CD4-positive, alpha-beta T cell treated with Interleukin-15 for 4 hours (primary cell): ENCODE measurements around the gene ACSBG1.

Source experiments
- DNase-seq: peaks from one replicate; pipeline ENCODE4 v3.0.0-alpha.2; 2020; ENCODE audit warnings: low spot score

ACSBG1 gene

GRCh38 chr15:78234515-78235040, at the start of gene ACSBG1:
TSS of gene ACSBG1 (minus strand) at chr15:78234565. CDS start at chr15:78234501, 64 bp downstream.
- DNase-seq = no peak

- DNase-seq = no peak
Observed at GRCh38 chr15:78282324-78282723, 48.0 kb upstream of the ACSBG1 start.

GRCh38 chr15:78280319-78281072, 46.1 kb upstream of the ACSBG1 start:
- no peak for DNase-seq

GRCh38 chr15:78276064-78276943, 41.9 kb upstream of the ACSBG1 start:
- DNase-seq = no peak

GRCh38 chr15:78274994-78275393, 40.6 kb upstream of the ACSBG1 start:
- DNase-seq = no peak

- DNase-seq = no peak
Observed at GRCh38 chr15:78272776-78273175, 38.4 kb upstream of the ACSBG1 start.

GRCh38 chr15:78272316-78272715, 38.0 kb upstream of the ACSBG1 start:
- no peak for DNase-seq

GRCh38 chr15:78266806-78267205, 32.4 kb upstream of the ACSBG1 start:
- no peak for DNase-seq

GRCh38 chr15:78266229-78266628, 31.9 kb upstream of the ACSBG1 start:
- no peak for DNase-seq

- DNase-seq = no peak
Observed at GRCh38 chr15:78265752-78266224, 31.4 kb upstream of the ACSBG1 start.

- no peak for DNase-seq
Observed at GRCh38 chr15:78265137-78265460, 30.7 kb upstream of the ACSBG1 start.

GRCh38 chr15:78264304-78265136, 30.2 kb upstream of the ACSBG1 start, which contains the start of gene DNAJA4:
TSS of gene DNAJA4 (plus strand) at chr15:78264562. CDS start at chr15:78264764, 202 bp downstream.
- DNase-seq = peak; percentile 45

GRCh38 chr15:78263907-78264303, 29.5 kb upstream of the ACSBG1 start:
- no peak for DNase-seq

- no peak for DNase-seq
Observed at GRCh38 chr15:78263351-78263781, 29.0 kb upstream of the ACSBG1 start.

GRCh38 chr15:78261062-78261461, 26.7 kb upstream of the ACSBG1 start:
- DNase-seq = no peak

GRCh38 chr15:78260489-78260888, 26.1 kb upstream of the ACSBG1 start:
- DNase-seq = no peak

- DNase-seq = no peak
Observed at GRCh38 chr15:78259232-78259631, 24.9 kb upstream of the ACSBG1 start.

GRCh38 chr15:78257681-78258080, 23.3 kb upstream of the ACSBG1 start:
- DNase-seq = no peak

- no peak for DNase-seq
Observed at GRCh38 chr15:78256044-78256437, 21.7 kb upstream of the ACSBG1 start.

GRCh38 chr15:78255421-78256043, 21.2 kb upstream of the ACSBG1 start:
- DNase-seq = no peak

- DNase-seq = no peak
Observed at GRCh38 chr15:78251136-78251535, 16.8 kb upstream of the ACSBG1 start.
